Activated CD8-positive, alpha-beta T cell treated with anti-CD3 and anti-CD28 coated beads, Interleukin-2, amount 10 ng/mL, durations not matched to agents 7 days and 5 days (primary cell): ENCODE data around the gene SPNS3. TPM values are rescaled to one million over a fixed set of nuclear protein-coding genes. Genes with fewer than 3 reads are reported as not detected.

ENCODE experiments used
- ATAC-seq: fragments of 150-1000 bp; cut with Tn5 transposase; one replicate; pipeline ENCODE4 v1.10.0; 2021; ENCODE audit warnings: moderate library complexity
- CTCF ChIA-PET: fragments of 350-600 bp; sonication (Branson Sonifier 250); formaldehyde crosslinking; loops from one replicate; lab custom pipeline; 2021; ENCODE audit warnings: antibody characterized with exemption; lab: Charles Lee
- POLR2A ChIA-PET: fragments of 350-600 bp; sonication (Branson Sonifier 250); formaldehyde crosslinking; loops from one replicate; lab custom pipeline; 2021; ENCODE audit warnings: antibody characterized with exemption; lab: Charles Lee
- DNase-seq: peaks from one replicate; pipeline ENCODE4 v3.0.0-alpha.2; 2020
- H3K27ac Mint-ChIP-seq: one replicate; pipeline ENCODE4 v1.8.0; 2021; ENCODE audit warnings: mild to moderate bottlenecking, mixed read lengths
- H3K27me3 Mint-ChIP-seq: one replicate; pipeline ENCODE4 v1.8.0; 2021; ENCODE audit warnings: low read depth, mixed read lengths
- H3K36me3 Mint-ChIP-seq: one replicate; pipeline ENCODE4 v1.8.0; 2021; ENCODE audit warnings: low read depth, mixed read lengths
- H3K4me1 Mint-ChIP-seq: one replicate; pipeline ENCODE4 v1.8.0; 2021; ENCODE audit warnings: low read depth, mixed read lengths
- H3K4me3 Mint-ChIP-seq: one replicate; pipeline ENCODE4 v1.8.0; 2021; ENCODE audit warnings: mild to moderate bottlenecking, mixed read lengths
- H3K9me3 Mint-ChIP-seq: one replicate; pipeline ENCODE4 v1.8.0; 2022; ENCODE audit warnings: mixed read lengths; ENCODE audit not compliant: insufficient read depth
- total RNA-seq, 2 experiments: library from RNA; stranded (reverse); gene quantifications; one replicate each; pipeline ENCODE4 v1.2.3, GENCODE V29; 2021

The SPNS3 gene
- total RNA-seq, 2 experiments from 2014 or later = 26.8 to 29.1 TPM

DNA sequence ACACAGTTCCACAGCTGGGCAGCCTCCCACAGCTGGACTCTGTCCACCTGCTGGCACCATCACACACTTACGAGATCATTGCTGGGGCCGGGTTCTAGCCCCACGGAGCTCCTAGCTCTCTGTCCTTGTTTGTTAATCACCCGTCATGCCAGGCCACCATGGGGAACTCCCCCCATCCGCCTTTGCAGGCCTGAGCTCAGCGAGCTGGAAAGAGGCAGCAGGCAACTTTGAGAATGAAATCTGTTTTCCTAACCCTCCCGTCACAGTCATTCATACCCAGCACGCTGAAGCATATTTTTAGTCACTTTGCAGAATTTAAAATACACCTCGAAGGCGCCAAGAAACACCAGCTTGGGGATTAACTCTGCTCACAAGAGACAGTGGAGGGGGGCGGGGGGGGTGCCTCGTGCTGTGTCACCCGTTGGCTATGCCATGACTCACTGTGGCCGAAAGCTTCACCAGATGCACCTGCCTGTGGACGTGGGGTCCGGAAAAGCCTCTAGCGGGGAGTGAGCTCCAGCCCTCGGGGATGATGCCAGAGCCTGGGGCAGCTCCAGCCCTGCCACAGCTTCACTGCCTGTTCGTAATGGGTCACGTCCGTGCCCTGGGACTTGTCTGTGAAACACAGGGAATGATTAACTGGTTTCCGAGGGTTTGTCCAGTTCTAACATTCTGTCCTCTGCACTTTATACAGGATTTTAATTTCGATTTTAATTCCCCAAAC lies 63.5 kb downstream of the SPNS3 start:
- Mint-ChIP-seq H3K36me3 (no peaks in the 10 kb centered on the region), H3K27ac (no peak overlapping the region), H3K4me3 (no peak overlapping the region), H3K27me3 (peaks cover 22% of the 10 kb centered on the region), H3K4me1 (peaks cover 38% of the 10 kb centered on the region), H3K9me3 (no peaks in the 10 kb centered on the region)
- ChIA-PET CTCF (interaction anchor here (0.8 to 1.6 kb wide), 5 partner anchors 11 to 412 kb away, joined by 3 to 4 read pairs (median 3); no protein-coding TSS in a partner anchor), POLR2A (interaction anchor here (0.9 kb wide), 1 partner anchor 11 kb away, joined by 4 read pairs; no protein-coding TSS in a partner anchor)
- ATAC-seq = no peak
- no peak for DNase-seq

DNA sequence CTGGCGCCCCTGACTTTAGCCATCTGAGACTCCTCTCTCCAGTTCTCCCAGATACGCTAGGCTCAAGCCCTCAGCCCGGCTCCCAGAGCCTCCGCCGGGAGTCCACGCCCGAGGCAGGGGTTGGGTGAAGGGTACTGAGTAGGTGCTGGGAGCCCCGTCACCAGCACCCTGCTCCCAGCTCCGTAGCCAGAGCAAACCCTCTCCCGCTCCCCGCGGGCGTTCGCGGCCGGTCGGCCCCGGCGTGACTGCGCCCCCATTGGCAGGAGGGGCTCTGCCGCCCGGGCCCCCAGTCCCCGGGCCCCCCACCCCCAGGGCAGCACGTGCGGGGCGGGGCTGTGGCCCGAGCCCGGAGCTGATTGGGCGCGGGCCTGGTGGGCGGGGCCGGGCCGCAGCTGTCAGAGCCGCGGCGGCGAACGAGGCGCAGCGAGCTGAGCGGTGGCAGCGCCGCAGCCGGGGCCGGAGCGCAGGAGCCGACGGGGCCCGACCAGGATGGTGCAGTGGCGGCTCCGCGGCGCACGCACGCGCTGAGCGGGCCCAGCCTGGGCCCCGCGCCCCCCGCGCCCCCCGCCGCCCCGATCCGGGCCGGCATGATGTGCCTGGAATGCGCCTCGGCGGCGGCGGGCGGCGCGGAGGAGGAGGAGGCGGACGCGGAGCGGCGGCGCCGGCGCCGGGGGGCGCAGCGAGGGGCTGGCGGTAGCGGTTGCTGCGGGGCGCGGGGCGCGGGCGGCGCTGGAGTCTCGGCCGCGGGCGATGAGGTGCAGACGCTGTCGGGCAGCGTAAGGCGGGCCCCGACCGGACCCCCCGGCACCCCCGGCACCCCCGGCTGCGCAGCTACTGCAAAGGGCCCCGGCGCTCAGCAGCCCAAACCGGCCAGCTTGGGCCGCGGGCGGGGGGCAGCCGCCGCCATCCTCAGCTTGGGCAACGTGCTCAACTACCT lies 65.0 kb downstream of the SPNS3 start, which contains the start of gene SPNS2:
Gene SPNS2, plus strand, starts transcription at position 421 of the 937 bp plus-strand sequence. Its CDS starts 167 bp downstream, at position 588.
- CTCF ChIA-PET = interaction anchor here (0.8 to 3.8 kb wide), 6 partner anchors 7 to 78 kb away, joined by 3 to 18 read pairs (median 4); no protein-coding TSS in a partner anchor

DNA sequence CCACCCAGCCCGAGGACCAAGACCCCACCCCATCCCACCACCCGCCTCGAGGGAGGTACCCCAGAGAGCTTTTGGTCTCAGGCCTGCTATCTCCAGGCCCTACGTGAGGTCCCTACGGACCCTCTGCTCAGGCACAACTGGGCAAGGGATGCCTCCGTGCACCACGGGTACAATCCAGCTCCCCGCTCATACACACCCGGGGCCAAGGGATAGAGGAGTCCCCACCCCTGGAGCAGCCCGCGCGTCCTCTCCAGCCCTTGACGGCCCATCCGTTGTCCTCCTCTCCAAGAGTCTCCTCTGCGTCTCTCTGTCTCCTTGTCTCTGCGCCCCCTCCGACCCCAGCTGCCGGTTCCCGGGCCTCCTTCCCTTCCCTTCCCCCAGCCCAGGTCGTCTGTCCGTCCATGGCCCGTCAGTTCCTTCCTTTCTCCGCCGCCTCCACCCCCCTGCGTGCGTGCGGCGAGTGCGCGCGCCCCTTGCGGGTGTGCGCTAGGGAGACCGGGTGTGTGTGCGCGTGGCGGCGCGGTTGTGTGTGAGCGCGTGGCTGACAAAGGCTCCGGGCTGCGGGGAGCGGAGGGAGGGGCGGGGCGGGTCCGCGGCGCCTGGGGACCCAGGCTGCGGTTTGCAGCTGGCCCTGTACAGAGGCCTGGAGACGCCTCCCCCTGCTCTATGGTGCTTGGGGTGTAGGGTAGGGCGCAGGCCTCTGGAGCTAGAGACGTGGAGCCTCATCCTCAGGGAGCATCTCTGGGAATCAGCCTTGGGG lies 65.9 kb downstream of the SPNS3 start:
- Mint-ChIP-seq H3K36me3 (no peaks in the 10 kb centered on the region), H3K27me3 (peaks cover 22% of the 10 kb centered on the region), H3K4me1 (peaks cover 46% of the 10 kb centered on the region), H3K27ac (peak overlapping the region; percentile 50), H3K4me3 (peak overlapping the region; percentile 75), H3K9me3 (no peaks in the 10 kb centered on the region)
- peak; percentile 50 for ATAC-seq
- peak; percentile 56 for DNase-seq
- ChIA-PET CTCF (interaction anchor here (0.7 to 3.8 kb wide), 9 partner anchors 8 to 79 kb away, joined by 3 to 18 read pairs (median 4); no protein-coding TSS in a partner anchor), POLR2A (interaction anchor here (1.0 to 1.6 kb wide), 5 partner anchors 9 to 66 kb away, joined by 3 to 4 read pairs (median 4); partner anchors contain the start of gene SPNS3)

More for the DNA sequence above, 65.0 kb downstream of the SPNS3 start, which contains the start of gene SPNS2:
- peak within 1 kb of the TSS; percentile 75 for H3K4me3 Mint-ChIP-seq
- H3K4me1 Mint-ChIP-seq = peaks cover 41% of the 10 kb centered on the region
- DNase-seq = peak; percentile 66
- POLR2A ChIA-PET = interaction anchor here (1.0 to 1.6 kb wide), 5 partner anchors 8 to 65 kb away, joined by 3 to 4 read pairs (median 4); partner anchors contain the start of gene SPNS3
- H3K27me3 Mint-ChIP-seq = peaks cover 22% of the 10 kb centered on the region
- H3K9me3 Mint-ChIP-seq = no peaks in the 10 kb centered on the region
- H3K36me3 Mint-ChIP-seq = no peaks in the 10 kb centered on the region
- ATAC-seq = peak; percentile 82
- H3K27ac Mint-ChIP-seq = peak within 1 kb of the TSS; percentile 50

DNA sequence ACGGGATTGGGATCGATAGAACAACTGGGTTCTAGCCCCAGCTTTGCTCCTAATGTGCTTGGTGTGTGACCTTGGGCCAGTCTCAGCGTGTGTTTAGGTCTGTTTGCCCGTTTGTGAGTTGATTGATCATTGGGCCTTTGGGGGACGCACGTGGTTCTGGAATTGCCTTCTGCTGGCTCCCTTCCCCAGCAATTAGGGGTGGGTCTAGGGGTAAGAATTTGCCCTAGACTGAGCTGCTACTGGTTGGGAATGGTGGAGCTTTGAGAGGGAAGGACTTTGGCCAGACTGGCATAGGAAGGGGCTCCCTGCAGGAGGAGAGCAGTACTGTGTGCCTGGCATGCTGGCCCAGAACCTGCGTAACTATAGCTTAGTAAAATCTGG lies 66.4 kb downstream of the SPNS3 start:
- H3K27me3 Mint-ChIP-seq = peaks cover 22% of the 10 kb centered on the region
- H3K9me3 Mint-ChIP-seq = no peaks in the 10 kb centered on the region
- ChIA-PET CTCF (interaction anchor here (0.7 to 3.8 kb wide), 6 partner anchors 8 to 80 kb away, joined by 3 to 18 read pairs (median 4); no protein-coding TSS in a partner anchor), POLR2A (interaction anchor here (0.8 to 1.0 kb wide), 2 partner anchors 10 to 14 kb away, joined by 3 read pairs; no protein-coding TSS in a partner anchor)
- no peak overlapping the region for H3K27ac Mint-ChIP-seq
- H3K4me1 Mint-ChIP-seq = peaks cover 51% of the 10 kb centered on the region
- no peaks in the 10 kb centered on the region for H3K36me3 Mint-ChIP-seq
- ATAC-seq = no peak
- no peak for DNase-seq
- H3K4me3 Mint-ChIP-seq = peak overlapping the region; percentile 75

DNA sequence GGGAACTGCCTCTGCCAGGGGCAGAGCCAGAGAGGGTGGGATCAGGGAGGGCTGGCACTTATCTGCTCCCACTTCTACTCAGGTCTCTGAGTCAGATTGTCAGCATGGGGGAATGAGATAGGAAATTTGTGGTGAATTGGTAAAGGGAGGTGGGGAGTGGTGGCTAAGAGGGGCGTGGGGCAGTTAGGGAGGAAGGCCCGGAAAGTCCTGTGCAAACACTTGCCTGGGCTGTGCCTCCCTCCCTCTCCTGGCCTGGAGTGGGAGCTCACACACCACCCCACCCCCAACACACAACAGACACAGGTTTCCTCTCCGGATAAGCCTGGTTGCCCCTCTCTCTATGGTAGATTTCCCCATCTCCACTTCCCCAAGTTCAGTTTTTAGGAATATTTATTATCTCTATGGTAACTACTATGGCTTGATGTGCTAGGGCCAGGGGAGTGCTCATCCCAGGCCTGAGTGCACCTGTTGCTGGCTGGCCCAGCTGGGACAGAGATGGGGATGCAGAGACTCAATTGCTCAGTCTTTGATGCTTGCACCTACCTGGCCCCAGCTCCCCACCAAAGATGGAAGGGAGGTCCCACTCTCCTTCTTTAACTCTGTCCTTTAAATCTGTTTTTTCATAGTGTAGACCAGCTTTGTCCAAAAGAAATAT lies 67.7 kb downstream of the SPNS3 start:
- peaks cover 22% of the 10 kb centered on the region for H3K27me3 Mint-ChIP-seq
- H3K27ac Mint-ChIP-seq = no peak overlapping the region
- ChIA-PET CTCF (interaction anchor here (1.0 to 3.8 kb wide), 4 partner anchors 7 to 81 kb away, joined by 3 to 18 read pairs (median 4); no protein-coding TSS in a partner anchor), POLR2A (no interaction called here)
- no peaks in the 10 kb centered on the region for H3K36me3 Mint-ChIP-seq
- H3K4me3 Mint-ChIP-seq = no peak overlapping the region
- DNase-seq (no peak), ATAC-seq (no peak)
- peaks cover 63% of the 10 kb centered on the region for H3K4me1 Mint-ChIP-seq
- no peaks in the 10 kb centered on the region for H3K9me3 Mint-ChIP-seq

DNA sequence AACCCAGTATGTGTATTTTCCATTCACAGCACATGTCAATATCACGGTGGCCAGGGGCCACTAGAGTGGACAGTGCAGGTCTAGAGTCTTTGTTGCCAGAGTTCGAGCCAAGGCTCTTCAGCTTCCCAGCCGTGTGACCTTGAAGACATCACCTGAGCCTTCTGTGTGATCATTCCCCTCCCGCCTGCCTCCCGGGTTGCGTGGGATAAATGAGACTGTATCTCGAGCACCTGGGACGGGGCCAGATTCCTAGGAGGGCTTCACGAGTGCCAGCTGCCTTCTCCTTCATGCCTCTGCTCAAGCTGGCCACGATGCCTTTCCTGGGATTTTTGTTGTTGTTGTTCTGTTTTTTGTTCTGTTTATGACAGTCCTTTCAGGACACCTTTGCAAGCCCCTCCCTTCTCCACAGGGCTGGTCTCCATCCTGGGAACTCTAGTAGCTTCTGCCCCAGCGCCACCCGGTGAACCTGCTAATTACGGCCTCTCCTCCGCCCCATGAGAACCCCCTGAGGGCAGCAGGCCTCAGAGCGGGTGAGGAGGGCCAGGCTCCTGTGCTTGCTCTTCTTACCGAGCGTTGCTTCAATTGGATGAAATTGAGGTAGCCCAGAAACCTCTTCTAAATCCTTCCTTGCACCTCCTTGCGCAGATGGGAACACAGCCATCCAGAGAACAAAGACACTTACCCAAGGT lies 68.9 kb downstream of the SPNS3 start:
- no peak overlapping the region for H3K27ac Mint-ChIP-seq
- ChIA-PET CTCF (interaction anchor here (3.0 kb wide), 1 partner anchor 81 kb away, joined by 19 read pairs; no protein-coding TSS in a partner anchor), POLR2A (no interaction called here)
- H3K9me3 Mint-ChIP-seq = no peaks in the 10 kb centered on the region
- ATAC-seq (no peak), DNase-seq (no peak)
- H3K27me3 Mint-ChIP-seq = peaks cover 22% of the 10 kb centered on the region
- H3K4me1 Mint-ChIP-seq = peaks cover 70% of the 10 kb centered on the region
- no peak overlapping the region for H3K4me3 Mint-ChIP-seq
- no peaks in the 10 kb centered on the region for H3K36me3 Mint-ChIP-seq

DNA sequence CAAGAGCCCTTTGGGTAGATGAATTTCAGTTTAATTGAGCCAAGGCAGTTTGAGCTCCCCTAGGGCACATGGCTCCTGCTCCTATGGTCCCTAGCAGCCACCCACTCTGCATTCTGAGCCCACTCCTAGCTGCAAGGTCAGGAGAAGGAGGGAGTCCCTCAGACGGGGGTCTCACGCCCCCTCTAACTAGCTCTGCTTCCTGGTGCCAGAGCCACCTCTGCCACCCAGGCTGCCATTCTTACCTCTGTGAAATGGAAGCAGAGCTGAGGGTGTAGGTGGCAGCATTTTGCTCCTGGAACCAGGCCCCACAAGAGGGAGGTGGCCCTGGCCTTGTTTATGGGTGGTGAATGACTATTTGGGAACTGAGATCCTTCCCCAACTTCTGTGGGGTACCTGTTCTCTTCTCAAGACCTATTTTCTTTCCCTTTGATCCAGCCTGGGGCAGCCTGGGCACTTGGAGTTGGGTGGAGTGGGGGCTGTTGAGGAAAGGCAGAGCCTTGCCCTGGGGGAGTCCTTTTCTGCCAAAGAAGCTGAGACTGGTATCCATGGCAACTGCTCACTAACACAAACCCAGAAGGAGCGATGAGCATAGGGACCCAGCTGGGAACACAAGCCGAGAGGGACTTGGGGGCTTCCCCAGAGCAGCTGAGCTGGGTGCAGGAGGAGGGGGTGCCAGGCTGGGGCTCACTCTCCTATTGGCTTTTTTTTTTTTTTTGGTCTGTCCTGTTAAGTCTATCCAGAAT lies 69.7 kb downstream of the SPNS3 start:
- POLR2A ChIA-PET = interaction anchor here (1.5 kb wide), 2 partner anchors 18 to 22 kb away, joined by 3 to 6 read pairs; no protein-coding TSS in a partner anchor

DNA sequence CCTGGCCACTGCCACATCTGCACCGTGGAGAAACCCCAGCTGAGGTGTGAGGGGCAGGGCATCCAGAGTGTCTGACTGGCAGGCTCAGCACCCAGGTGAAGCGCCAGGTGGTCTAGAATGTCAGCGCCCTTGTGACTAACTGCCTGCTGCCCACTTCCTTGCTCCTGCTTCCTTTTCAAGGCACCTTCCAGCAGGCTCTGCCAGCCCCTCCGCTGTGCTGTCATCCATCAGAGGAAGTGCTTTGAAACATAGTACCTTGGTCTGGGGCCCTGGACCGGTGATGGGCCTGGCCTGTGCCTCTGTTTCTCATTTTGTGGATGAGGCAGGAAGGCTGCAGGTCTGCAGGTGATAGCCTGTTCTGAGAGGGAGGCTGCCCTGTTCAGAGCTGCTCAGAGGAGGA lies 70.4 kb downstream of the SPNS3 start:
- H3K4me3 Mint-ChIP-seq = peak overlapping the region; percentile 56
- H3K36me3 Mint-ChIP-seq = no peaks in the 10 kb centered on the region
- DNase-seq (peak; percentile 41), ATAC-seq (peak; percentile 49)
- H3K4me1 Mint-ChIP-seq = peaks cover 84% of the 10 kb centered on the region
- H3K27me3 Mint-ChIP-seq = peaks cover 22% of the 10 kb centered on the region
- H3K27ac Mint-ChIP-seq = peak overlapping the region; percentile 87
- ChIA-PET CTCF (interaction anchor here (0.7 to 3.0 kb wide), 5 partner anchors 10 to 83 kb away, joined by 3 to 19 read pairs (median 3); no protein-coding TSS in a partner anchor), POLR2A (interaction anchor here (1.1 to 1.5 kb wide), 3 partner anchors 12 to 23 kb away, joined by 3 to 6 read pairs (median 3); no protein-coding TSS in a partner anchor)
- no peaks in the 10 kb centered on the region for H3K9me3 Mint-ChIP-seq

More for the DNA sequence above, 69.7 kb downstream of the SPNS3 start:
- peaks cover 22% of the 10 kb centered on the region for H3K27me3 Mint-ChIP-seq
- H3K27ac Mint-ChIP-seq = peak overlapping the region; percentile 87
- no peaks in the 10 kb centered on the region for H3K9me3 Mint-ChIP-seq
- ATAC-seq = no peak
- peak overlapping the region; percentile 56 for H3K4me3 Mint-ChIP-seq
- no peak for DNase-seq
- CTCF ChIA-PET = interaction anchor here (0.9 to 3.0 kb wide), 3 partner anchors 9 to 82 kb away, joined by 3 to 19 read pairs (median 3); no protein-coding TSS in a partner anchor
- H3K4me1 Mint-ChIP-seq = peaks cover 77% of the 10 kb centered on the region
- no peaks in the 10 kb centered on the region for H3K36me3 Mint-ChIP-seq

DNA sequence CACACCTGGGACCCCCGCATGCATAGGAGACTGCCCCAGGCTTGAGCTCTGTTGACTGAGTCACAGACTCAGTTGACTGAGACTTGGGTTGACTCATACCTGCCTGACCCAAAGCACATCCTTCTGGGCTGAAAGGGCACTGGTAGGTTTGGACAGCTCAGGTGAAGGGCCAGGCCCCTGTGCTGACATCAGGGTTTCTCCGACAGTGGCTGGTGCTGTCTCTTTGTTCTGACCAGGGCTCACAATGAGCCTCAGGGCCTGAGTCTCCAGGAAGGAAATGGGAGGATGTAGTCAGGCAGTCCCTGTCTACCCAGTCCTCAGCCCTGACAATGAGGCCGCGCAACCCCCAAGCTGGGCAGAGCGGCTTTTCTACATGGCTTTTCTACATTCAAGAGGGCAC lies 71.4 kb downstream of the SPNS3 start:
- H3K9me3 Mint-ChIP-seq = no peaks in the 10 kb centered on the region
- ChIA-PET POLR2A (interaction anchor here (1.0 to 1.6 kb wide), 5 partner anchors 11 to 443 kb away, joined by 3 to 6 read pairs (median 3); partner anchors contain the start of genes PFN1 and SPNS3), CTCF (interaction anchor here (1.0 to 3.0 kb wide), 2 partner anchors 22 to 84 kb away, joined by 3 to 19 read pairs; no protein-coding TSS in a partner anchor)
- peaks cover 84% of the 10 kb centered on the region for H3K4me1 Mint-ChIP-seq
- H3K36me3 Mint-ChIP-seq = no peaks in the 10 kb centered on the region
- DNase-seq = no peak
- no peak overlapping the region for H3K4me3 Mint-ChIP-seq
- H3K27me3 Mint-ChIP-seq = peaks cover 15% of the 10 kb centered on the region
- no peak for ATAC-seq
- H3K27ac Mint-ChIP-seq = peak overlapping the region; percentile 87
